Neural cell (in vitro differentiated cells): Measurements from ENCODE around the gene H2BK1.

ENCODE experiments used
- EP300 ChIP-seq: fragments of 450-650 bp; conservative IDR thresholded peaks from 2 replicates; pipeline ENCODE4 v1.6.1; 2014; ENCODE audit warnings: antibody characterized with exemption, mild to moderate bottlenecking, moderate library complexity; ENCODE audit not compliant: poor library complexity, severe bottlenecking
- EZH2 ChIP-seq: fragments of 200-600, 300-800 bp; shearing (Covaris generic), sonication (generic); IDR thresholded peaks from 2 replicates; pipeline ENCODE4 v1.6.1; 2014; ENCODE audit warnings: antibody characterized with exemption, low read length, borderline replicate concordance, mild to moderate bottlenecking; ENCODE audit not compliant: insufficient read depth, poor library complexity, severe bottlenecking
- MXI1 ChIP-seq: fragments of 450-650 bp; conservative IDR thresholded peaks from 2 replicates; pipeline ENCODE4 v1.6.1; 2014; ENCODE audit warnings: antibody characterized with exemption, mild to moderate bottlenecking; ENCODE audit not compliant: poor library complexity, severe bottlenecking
- POLR2AphosphoS5 ChIP-seq: IDR thresholded peaks from 2 replicates; pipeline ENCODE4 v1.6.1; 2012
- RAD21 ChIP-seq: fragments of 450-650 bp; conservative IDR thresholded peaks from 2 replicates; pipeline ENCODE4 v1.6.1; 2014; ENCODE audit warnings: antibody characterized with exemption, mild to moderate bottlenecking, moderate library complexity
- SMC3 ChIP-seq: fragments of 450-650 bp; conservative IDR thresholded peaks from 2 replicates; pipeline ENCODE4 v1.6.1; 2014; ENCODE audit warnings: antibody characterized with exemption, mild to moderate bottlenecking, moderate library complexity; ENCODE audit not compliant: poor library complexity
- TAF1 ChIP-seq: IDR thresholded peaks from 2 replicates; pipeline ENCODE4 v1.6.1; 2012; ENCODE audit warnings: low read depth
- TF ChIP-seq, protein P1 (sequence below): fragments of 450-650 bp; IDR thresholded peaks from 2 replicates; pipeline ENCODE4 v1.5.1; 2014; ENCODE audit warnings: antibody characterized with exemption, mild to moderate bottlenecking, moderate library complexity; ENCODE audit not compliant: poor library complexity, severe bottlenecking
- TF ChIP-seq, protein P2 (sequence below): IDR thresholded peaks from 2 replicates; pipeline ENCODE4 v1.6.1; 2012; ENCODE audit warnings: borderline replicate concordance

DNA sequence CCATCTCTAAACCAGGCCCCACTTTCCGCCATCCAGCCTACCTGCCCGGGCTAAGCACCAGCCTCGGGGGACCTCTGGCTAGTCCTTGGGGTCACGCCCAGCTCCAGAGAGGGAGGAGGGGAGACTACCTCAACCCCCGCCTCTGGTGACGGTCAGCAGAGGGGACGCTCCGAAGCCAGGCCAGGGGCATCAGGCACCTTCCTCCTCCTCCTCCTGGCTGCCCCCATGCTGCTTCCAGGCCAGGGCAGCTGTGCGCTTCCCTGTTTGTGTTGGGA, 42.2 kb upstream of the H2BK1 start:
- no peak for TF ChIP-seq POLR2AphosphoS5
- TF ChIP-seq, protein P1, sequence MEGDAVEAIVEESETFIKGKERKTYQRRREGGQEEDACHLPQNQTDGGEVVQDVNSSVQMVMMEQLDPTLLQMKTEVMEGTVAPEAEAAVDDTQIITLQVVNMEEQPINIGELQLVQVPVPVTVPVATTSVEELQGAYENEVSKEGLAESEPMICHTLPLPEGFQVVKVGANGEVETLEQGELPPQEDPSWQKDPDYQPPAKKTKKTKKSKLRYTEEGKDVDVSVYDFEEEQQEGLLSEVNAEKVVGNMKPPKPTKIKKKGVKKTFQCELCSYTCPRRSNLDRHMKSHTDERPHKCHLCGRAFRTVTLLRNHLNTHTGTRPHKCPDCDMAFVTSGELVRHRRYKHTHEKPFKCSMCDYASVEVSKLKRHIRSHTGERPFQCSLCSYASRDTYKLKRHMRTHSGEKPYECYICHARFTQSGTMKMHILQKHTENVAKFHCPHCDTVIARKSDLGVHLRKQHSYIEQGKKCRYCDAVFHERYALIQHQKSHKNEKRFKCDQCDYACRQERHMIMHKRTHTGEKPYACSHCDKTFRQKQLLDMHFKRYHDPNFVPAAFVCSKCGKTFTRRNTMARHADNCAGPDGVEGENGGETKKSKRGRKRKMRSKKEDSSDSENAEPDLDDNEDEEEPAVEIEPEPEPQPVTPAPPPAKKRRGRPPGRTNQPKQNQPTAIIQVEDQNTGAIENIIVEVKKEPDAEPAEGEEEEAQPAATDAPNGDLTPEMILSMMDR = no peak
- TF ChIP-seq EZH2 = no peak
- TF ChIP-seq MXI1 = no peak
- no peak for TF ChIP-seq EP300
- TF ChIP-seq RAD21 = no peak
- TF ChIP-seq, protein P2, sequence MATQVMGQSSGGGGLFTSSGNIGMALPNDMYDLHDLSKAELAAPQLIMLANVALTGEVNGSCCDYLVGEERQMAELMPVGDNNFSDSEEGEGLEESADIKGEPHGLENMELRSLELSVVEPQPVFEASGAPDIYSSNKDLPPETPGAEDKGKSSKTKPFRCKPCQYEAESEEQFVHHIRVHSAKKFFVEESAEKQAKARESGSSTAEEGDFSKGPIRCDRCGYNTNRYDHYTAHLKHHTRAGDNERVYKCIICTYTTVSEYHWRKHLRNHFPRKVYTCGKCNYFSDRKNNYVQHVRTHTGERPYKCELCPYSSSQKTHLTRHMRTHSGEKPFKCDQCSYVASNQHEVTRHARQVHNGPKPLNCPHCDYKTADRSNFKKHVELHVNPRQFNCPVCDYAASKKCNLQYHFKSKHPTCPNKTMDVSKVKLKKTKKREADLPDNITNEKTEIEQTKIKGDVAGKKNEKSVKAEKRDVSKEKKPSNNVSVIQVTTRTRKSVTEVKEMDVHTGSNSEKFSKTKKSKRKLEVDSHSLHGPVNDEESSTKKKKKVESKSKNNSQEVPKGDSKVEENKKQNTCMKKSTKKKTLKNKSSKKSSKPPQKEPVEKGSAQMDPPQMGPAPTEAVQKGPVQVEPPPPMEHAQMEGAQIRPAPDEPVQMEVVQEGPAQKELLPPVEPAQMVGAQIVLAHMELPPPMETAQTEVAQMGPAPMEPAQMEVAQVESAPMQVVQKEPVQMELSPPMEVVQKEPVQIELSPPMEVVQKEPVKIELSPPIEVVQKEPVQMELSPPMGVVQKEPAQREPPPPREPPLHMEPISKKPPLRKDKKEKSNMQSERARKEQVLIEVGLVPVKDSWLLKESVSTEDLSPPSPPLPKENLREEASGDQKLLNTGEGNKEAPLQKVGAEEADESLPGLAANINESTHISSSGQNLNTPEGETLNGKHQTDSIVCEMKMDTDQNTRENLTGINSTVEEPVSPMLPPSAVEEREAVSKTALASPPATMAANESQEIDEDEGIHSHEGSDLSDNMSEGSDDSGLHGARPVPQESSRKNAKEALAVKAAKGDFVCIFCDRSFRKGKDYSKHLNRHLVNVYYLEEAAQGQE = no peak
- TF ChIP-seq SMC3 = no peak
- no peak for TF ChIP-seq TAF1
